Measurements from ENCODE around the gene GADD45GIP1. TPM values are rescaled to one million over a fixed set of nuclear protein-coding genes. Genes with fewer than 3 reads are reported as not detected.
"Not testable (repeated sequence)": the region's sequence is repeated elsewhere in the genome, so short reads cannot be mapped to it uniquely, and the experiment has no call there.

Gene GADD45GIP1
- total and polyA plus RNA-seq, 8 donors: 14.7 to 35.2 (median 25.5) TPM

- intact Hi-C loops (cut with DNase I): loop anchor here in 1 of 2 donors (10.0 kb wide), 1 partner anchor 80 kb away; the partner anchor contains the start of genes DNASE2 and KLF1
- TF ChIP-seq CTCF (IDR thresholded peaks at IDR 0.05): peak; percentile 94 to 97
- Histone ChIP-seq H3K27me3 (no peaks in the 10 kb centered on the region), H3K36me3 (no peaks in the 10 kb centered on the region), H3K9me3 (no peaks in the 10 kb centered on the region), H3K4me1 (peaks cover 0 to 10% of the 10 kb centered on the region in 2 donors), H3K27ac (peak overlapping the region in 1 of 2 donors; percentile 68), H3K4me3 (peak overlapping the region; percentile 26 to 42)
- DNase-seq (peak; percentile 68 to 97 (median 78)), ATAC-seq (peak; percentile 99)
Measured at GRCh38 chr19:12965017-12965811, 8.2 kb upstream of the GADD45GIP1 start.

GRCh38 chr19:12959481-12959880, 2.5 kb upstream of the GADD45GIP1 start:
- no peaks in the 10 kb centered on the region for H3K27me3 ChIP-seq
- intact Hi-C loops (cut with DNase I): no loop called here
- ATAC-seq: no peak
- H3K9me3 ChIP-seq: no peaks in the 10 kb centered on the region
- TF ChIP-seq CTCF (IDR thresholded peaks at IDR 0.05): no peak
- peaks cover 8 to 29% of the 10 kb centered on the region in 2 donors for H3K4me1 ChIP-seq
- H3K27ac ChIP-seq: no peak overlapping the region
- DNase-seq: no peak
- no peak overlapping the region for H3K4me3 ChIP-seq
- peaks cover 0 to 2% of the 10 kb centered on the region in 2 donors for H3K36me3 ChIP-seq

- H3K27ac ChIP-seq: peak overlapping the region; percentile 87 to 91
- H3K27me3 ChIP-seq; H3K9me3 ChIP-seq; DNase-seq; intact Hi-C loops (cut with DNase I): not testable (repeated sequence)
- peak overlapping the region; percentile 95 for H3K4me3 ChIP-seq
- peaks cover 0 to 22% of the 10 kb centered on the region in 2 donors for H3K36me3 ChIP-seq
- ATAC-seq: peak; percentile 6
- H3K4me1 ChIP-seq: peaks cover 11 to 49% of the 10 kb centered on the region in 2 donors
Measured at GRCh38 chr19:12957389-12957952, 448 bp upstream of the GADD45GIP1 start.

GRCh38 chr19:12955996-12956395, 1.0 kb downstream of the GADD45GIP1 start:
- Histone ChIP-seq H3K27me3 (no peaks in the 10 kb centered on the region), H3K4me3 (peak overlapping the region; percentile 95), H3K9me3 (no peaks in the 10 kb centered on the region), H3K4me1 (peaks cover 11 to 63% of the 10 kb centered on the region in 2 donors), H3K36me3 (peaks cover 0 to 37% of the 10 kb centered on the region in 2 donors), H3K27ac (peak overlapping the region in 1 of 2 donors; percentile 91)
- intact Hi-C loops (cut with DNase I): no loop called here
- no peak for TF ChIP-seq CTCF (IDR thresholded peaks at IDR 0.05)
- ATAC-seq (no peak), DNase-seq (no peak)

- Histone ChIP-seq H3K36me3 (peaks cover 0 to 41% of the 10 kb centered on the region in 2 donors), H3K4me1 (peaks cover 11 to 67% of the 10 kb centered on the region in 2 donors), H3K27ac (peak overlapping the region in 1 of 2 donors; percentile 91), H3K4me3 (peak overlapping the region in 1 of 2 donors; percentile 95)
- intact Hi-C loops (cut with DNase I); H3K27me3 ChIP-seq; ATAC-seq; H3K9me3 ChIP-seq; DNase-seq: not testable (repeated sequence)
Measured at GRCh38 chr19:12955575-12955974, 1.4 kb downstream of the GADD45GIP1 start.

- peaks cover 0 to 51% of the 10 kb centered on the region in 2 donors for H3K36me3 ChIP-seq
- no peak overlapping the region for H3K4me3 ChIP-seq
- H3K27me3 ChIP-seq: no peaks in the 10 kb centered on the region
- H3K9me3 ChIP-seq: no peaks in the 10 kb centered on the region
- intact Hi-C loops (cut with DNase I): no loop called here
- ATAC-seq: no peak
- peaks cover 11 to 77% of the 10 kb centered on the region in 2 donors for H3K4me1 ChIP-seq
- no peak overlapping the region for H3K27ac ChIP-seq
- no peak for DNase-seq
- TF ChIP-seq CTCF (IDR thresholded peaks at IDR 0.05): no peak
Measured at GRCh38 chr19:12954612-12954962, 2.4 kb downstream of the GADD45GIP1 start.

Measured in left lung (tissue), 10 donors.